ENCODE data around the gene INPP1. TPM values are rescaled to one million over a fixed set of nuclear protein-coding genes. Genes with fewer than 3 reads are reported as not detected.

INPP1 gene
- total RNA-seq, 3 donors from 2014 or later: 7.4 to 24.3 (median 15.5) TPM

GRCh38 chr2:190402986-190403603 is 59.7 kb downstream of the INPP1 start:
- intact Hi-C loops (cut with DNase I; ENCODE audit: low total_unique reads): loop anchor here (10.0 kb wide), 1 partner anchor 82 kb away; no protein-coding TSS in a partner anchor
- Histone ChIP-seq H3K27me3 (no peaks in the 10 kb centered on the region), H3K4me1 (no peaks in the 10 kb centered on the region), H3K9me3 (no peaks in the 10 kb centered on the region), H3K4me3 (no peak overlapping the region), H3K36me3 (no peaks in the 10 kb centered on the region), H3K27ac (no peak overlapping the region)
- DNase-seq (ENCODE audit: low spot score in 2 of 2): no peak
- TF ChIP-seq, protein P1, sequence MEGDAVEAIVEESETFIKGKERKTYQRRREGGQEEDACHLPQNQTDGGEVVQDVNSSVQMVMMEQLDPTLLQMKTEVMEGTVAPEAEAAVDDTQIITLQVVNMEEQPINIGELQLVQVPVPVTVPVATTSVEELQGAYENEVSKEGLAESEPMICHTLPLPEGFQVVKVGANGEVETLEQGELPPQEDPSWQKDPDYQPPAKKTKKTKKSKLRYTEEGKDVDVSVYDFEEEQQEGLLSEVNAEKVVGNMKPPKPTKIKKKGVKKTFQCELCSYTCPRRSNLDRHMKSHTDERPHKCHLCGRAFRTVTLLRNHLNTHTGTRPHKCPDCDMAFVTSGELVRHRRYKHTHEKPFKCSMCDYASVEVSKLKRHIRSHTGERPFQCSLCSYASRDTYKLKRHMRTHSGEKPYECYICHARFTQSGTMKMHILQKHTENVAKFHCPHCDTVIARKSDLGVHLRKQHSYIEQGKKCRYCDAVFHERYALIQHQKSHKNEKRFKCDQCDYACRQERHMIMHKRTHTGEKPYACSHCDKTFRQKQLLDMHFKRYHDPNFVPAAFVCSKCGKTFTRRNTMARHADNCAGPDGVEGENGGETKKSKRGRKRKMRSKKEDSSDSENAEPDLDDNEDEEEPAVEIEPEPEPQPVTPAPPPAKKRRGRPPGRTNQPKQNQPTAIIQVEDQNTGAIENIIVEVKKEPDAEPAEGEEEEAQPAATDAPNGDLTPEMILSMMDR (IDR thresholded peaks at IDR 0.05): no peak
- TF ChIP-seq POLR2A (IDR thresholded peaks at IDR 0.05) (no peak), POLR2AphosphoS5 (IDR thresholded peaks at IDR 0.05) (no peak)

DNA sequence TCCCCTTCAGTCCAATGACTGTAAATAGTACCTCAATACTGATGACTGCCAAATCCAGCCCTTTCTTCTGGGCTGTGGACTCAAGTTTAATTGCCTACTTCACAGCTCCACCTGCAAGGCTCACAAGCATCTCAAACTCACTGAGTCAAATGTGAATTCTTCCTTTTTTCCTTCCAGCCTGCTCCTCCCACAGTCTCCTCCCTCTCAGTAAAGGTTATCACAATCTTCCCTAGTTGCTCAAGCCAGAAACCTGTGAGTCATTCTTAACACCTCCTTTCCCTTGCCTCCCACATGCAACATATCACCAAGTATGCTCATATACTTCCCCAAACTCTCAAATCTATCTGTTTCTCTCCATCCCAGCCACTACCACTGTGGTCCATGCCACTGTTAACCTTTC is 61.1 kb downstream of the INPP1 start:
- TF ChIP-seq, protein P1 (IDR thresholded peaks at IDR 0.05): no peak
- TF ChIP-seq POLR2AphosphoS5 (IDR thresholded peaks at IDR 0.05) (no peak), POLR2A (IDR thresholded peaks at IDR 0.05) (no peak)
- DNase-seq (ENCODE audit: low spot score in 2 of 2): no peak
- Histone ChIP-seq H3K27ac (no peak overlapping the region), H3K9me3 (no peaks in the 10 kb centered on the region), H3K36me3 (no peaks in the 10 kb centered on the region), H3K4me1 (peaks cover 0 to 3% of the 10 kb centered on the region in 2 donors), H3K4me3 (no peak overlapping the region), H3K27me3 (no peaks in the 10 kb centered on the region)
- intact Hi-C loops (cut with DNase I; ENCODE audit: low total_unique reads): loop anchor here (10.0 kb wide), 1 partner anchor 80 kb away; no protein-coding TSS in a partner anchor

DNA sequence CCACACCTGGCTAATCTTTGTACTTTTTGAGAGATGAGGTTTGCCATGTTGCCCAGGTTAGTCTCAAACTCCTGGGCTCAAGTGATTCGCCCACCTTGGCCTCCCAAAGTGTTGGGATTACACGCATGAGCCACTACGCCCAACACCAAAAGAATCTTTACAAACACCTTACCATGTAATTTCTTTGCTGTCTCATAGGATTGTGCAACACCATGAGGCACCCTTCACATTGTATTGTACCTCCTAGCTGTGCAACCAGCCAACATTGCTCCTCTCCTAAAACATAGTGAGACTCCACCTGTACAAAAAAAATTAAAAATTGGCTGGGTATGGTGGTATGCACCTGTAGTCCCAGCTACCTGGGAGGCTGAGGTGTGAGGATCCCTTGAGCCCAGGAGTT is 61.7 kb downstream of the INPP1 start:
- Histone ChIP-seq H3K9me3 (no peaks in the 10 kb centered on the region), H3K4me1 (peaks cover 0 to 3% of the 10 kb centered on the region in 2 donors), H3K27ac (no peak overlapping the region), H3K4me3 (no peak overlapping the region), H3K27me3 (no peaks in the 10 kb centered on the region), H3K36me3 (no peaks in the 10 kb centered on the region)
- TF ChIP-seq, protein P1 (IDR thresholded peaks at IDR 0.05): no peak
- TF ChIP-seq POLR2AphosphoS5 (IDR thresholded peaks at IDR 0.05): no peak
- no peak for TF ChIP-seq POLR2A (IDR thresholded peaks at IDR 0.05)
- DNase-seq (ENCODE audit: low spot score in 2 of 2): no peak
- intact Hi-C loops (cut with DNase I; ENCODE audit: low total_unique reads): loop anchor here (10.0 kb wide), 1 partner anchor 80 kb away; no protein-coding TSS in a partner anchor

- Histone ChIP-seq H3K27me3 (no peaks in the 10 kb centered on the region), H3K36me3 (no peaks in the 10 kb centered on the region), H3K4me3 (no peak overlapping the region), H3K4me1 (peaks cover 0 to 3% of the 10 kb centered on the region in 2 donors), H3K27ac (no peak overlapping the region), H3K9me3 (no peaks in the 10 kb centered on the region)
- no peak for DNase-seq (ENCODE audit: low spot score in 2 of 2)
- TF ChIP-seq, protein P1 (IDR thresholded peaks at IDR 0.05): no peak
- TF ChIP-seq POLR2AphosphoS5 (IDR thresholded peaks at IDR 0.05) (no peak), POLR2A (IDR thresholded peaks at IDR 0.05) (no peak)
- intact Hi-C loops (cut with DNase I; ENCODE audit: low total_unique reads): loop anchor here (10.0 kb wide), 1 partner anchor 79 kb away; no protein-coding TSS in a partner anchor
Observed at GRCh38 chr2:190405995-190406394, 62.6 kb downstream of the INPP1 start.

GRCh38 chr2:190406805-190407204 is 63.4 kb downstream of the INPP1 start:
- H3K4me3 ChIP-seq: no peak overlapping the region
- no peaks in the 10 kb centered on the region for H3K27me3 ChIP-seq
- no peak for DNase-seq (ENCODE audit: low spot score in 2 of 2)
- H3K4me1 ChIP-seq: peaks cover 0 to 3% of the 10 kb centered on the region in 2 donors
- intact Hi-C loops (cut with DNase I; ENCODE audit: low total_unique reads): loop anchor here (10.0 kb wide), 1 partner anchor 78 kb away; no protein-coding TSS in a partner anchor
- H3K27ac ChIP-seq: peak overlapping the region; percentile 97 to 99
- TF ChIP-seq, protein P1 (IDR thresholded peaks at IDR 0.05): no peak
- no peak for TF ChIP-seq POLR2AphosphoS5 (IDR thresholded peaks at IDR 0.05)
- TF ChIP-seq POLR2A (IDR thresholded peaks at IDR 0.05): no peak
- no peaks in the 10 kb centered on the region for H3K36me3 ChIP-seq
- no peaks in the 10 kb centered on the region for H3K9me3 ChIP-seq
